NK-92 (cell line): Measurements from ENCODE around the gene RAMP1.
"Not testable (repeated sequence)": the region's sequence is repeated elsewhere in the genome, so short reads cannot be mapped to it uniquely, and the experiment has no call there.

ENCODE experiments used
- DNase-seq: peaks from one replicate; lab custom pipeline; 2025; ENCODE audit not compliant: unreplicated experiment; lab: John Stamatoyannopoulos, UW

The RAMP1 gene

DNA sequence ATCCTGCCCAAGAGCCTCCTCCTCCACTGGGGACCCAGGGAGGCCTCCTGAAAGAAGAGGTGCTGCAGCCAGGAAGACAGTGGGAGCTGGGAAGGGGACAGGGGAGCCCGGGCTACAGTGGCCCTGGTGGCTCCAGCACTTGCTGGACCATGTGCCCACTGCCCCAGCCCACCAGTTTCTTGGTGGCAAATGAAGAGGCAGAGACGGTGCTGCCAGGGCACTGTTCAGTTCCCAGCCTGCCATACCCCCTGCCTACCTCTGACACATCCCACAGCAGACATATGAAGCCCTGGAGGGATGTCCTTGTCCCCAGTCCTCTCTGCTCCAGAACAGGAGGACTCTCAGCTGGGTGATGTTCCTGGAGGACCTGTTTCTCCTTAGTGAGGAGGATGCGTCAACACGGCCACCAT is 3.7 kb downstream of the RAMP1 start:
- DNase-seq, result no peak

GRCh38 chr2:237863689-237864443 is 4.4 kb downstream of the RAMP1 start:
- no peak for DNase-seq

DNA sequence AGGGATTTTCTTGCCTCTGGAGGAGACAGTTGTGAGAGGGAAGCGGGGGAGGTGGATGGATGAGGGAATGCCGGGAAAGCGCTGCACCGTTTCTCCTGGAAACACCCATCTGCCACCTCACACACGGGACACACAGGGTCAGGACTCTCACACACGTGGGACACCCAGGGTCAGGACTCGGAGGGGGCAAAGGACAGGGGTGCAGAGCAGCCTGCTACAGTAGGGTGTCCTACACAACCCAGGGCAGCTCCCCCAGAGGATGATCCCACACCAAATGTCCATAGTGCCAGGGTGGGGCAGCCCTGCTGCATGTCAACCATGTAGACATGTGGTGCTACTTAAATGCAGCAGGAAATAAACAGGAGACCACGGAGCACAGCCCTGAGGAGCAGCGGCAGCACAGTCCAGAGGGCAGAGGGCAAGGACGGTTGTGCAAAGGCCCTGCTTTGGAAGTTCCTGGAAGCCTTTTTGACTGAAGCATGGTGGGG is 5.1 kb downstream of the RAMP1 start:
- DNase-seq, result no peak

- no peak for DNase-seq
These were observed 5.7 kb downstream of the RAMP1 start for GRCh38 chr2:237864940-237865622.

DNA sequence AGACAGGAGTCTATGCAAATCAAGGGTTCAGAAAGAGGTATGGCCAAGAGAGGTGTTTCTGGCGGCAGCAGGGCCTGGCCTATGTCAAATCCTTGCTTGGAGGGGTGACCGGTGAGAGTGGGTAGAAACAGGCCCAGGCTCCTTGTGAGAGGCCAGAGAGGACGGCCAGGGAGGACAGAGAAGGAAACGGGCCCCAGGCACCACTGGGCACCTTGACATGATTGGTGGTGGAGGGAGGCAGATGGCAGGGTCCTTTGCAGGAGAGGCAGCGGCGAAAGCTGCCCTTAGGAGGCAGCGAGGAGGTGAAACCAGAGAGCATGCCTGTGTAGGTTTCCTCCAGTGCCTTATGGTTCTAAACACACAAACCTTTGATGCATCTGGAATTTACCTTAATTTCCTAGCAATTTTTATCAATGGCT is 6.2 kb downstream of the RAMP1 start:
- DNase-seq, result no peak

- DNase-seq, result no peak
These were observed 6.7 kb downstream of the RAMP1 start for GRCh38 chr2:237866101-237866621.

DNA sequence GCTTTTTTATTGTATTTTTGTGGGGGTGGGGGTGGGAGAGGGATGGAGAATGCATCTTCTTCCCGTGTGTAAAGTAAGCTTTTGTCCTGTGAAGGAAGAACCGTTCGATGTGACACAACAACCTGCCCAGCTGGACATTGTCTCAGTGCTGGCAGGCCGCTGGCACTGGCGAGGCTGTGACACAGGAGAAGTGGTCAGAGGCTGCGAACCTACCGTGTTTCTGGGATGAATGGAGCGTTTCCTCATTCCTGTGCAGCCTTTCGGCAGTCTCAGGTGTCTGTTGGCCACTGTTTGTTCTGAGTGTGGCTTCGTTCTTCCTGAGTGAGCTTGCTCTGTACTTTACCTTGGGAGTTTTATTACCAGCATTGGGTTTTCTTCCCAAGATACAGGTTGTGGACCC is 8.0 kb downstream of the RAMP1 start:
- DNase-seq, result no peak

DNA sequence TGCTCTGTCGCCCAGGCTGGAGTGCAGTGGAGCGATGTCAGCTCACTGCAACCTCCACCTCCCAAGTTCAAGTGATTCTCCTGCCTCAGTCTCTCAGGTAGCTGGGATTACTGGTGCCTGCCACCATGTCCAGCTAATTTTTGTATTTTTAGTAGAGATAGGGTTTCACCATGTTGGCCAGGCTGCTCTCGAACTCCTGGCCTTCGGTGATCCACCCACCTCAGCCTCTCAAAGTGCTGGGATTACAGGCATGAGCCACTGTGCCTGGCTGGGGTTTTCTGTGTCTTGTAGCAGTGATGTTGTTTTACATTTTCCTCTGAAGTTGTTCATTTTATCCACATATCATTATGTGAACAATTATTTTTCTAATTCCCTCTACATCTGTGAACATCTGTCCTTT is 8.7 kb downstream of the RAMP1 start:
- not testable (repeated sequence) for DNase-seq

GRCh38 chr2:237868631-237869342 is 9.4 kb downstream of the RAMP1 start:
- no peak for DNase-seq

GRCh38 chr2:237869343-237870102 is 10.1 kb downstream of the RAMP1 start:
- DNase-seq, result no peak

DNA sequence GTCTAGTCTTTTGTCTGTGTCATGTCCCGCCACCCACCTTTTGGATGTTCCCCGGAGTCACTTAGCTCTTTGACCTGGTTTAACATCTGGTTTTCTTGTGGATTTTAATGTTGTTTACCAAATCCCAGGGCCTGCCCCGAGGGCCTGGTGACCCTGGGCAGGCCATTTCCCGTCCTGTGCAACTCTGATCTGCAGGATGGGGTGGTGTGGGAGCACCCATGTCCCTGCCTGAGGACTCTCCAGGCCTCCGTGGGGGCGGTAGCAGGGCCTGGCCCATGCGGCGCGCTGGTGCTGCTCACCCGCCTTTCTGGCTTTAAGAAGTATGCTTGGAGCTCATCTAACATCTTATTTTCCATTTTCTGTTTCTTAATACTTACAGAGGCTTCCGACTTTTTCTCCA is 10.7 kb downstream of the RAMP1 start:
- no peak for DNase-seq

DNA sequence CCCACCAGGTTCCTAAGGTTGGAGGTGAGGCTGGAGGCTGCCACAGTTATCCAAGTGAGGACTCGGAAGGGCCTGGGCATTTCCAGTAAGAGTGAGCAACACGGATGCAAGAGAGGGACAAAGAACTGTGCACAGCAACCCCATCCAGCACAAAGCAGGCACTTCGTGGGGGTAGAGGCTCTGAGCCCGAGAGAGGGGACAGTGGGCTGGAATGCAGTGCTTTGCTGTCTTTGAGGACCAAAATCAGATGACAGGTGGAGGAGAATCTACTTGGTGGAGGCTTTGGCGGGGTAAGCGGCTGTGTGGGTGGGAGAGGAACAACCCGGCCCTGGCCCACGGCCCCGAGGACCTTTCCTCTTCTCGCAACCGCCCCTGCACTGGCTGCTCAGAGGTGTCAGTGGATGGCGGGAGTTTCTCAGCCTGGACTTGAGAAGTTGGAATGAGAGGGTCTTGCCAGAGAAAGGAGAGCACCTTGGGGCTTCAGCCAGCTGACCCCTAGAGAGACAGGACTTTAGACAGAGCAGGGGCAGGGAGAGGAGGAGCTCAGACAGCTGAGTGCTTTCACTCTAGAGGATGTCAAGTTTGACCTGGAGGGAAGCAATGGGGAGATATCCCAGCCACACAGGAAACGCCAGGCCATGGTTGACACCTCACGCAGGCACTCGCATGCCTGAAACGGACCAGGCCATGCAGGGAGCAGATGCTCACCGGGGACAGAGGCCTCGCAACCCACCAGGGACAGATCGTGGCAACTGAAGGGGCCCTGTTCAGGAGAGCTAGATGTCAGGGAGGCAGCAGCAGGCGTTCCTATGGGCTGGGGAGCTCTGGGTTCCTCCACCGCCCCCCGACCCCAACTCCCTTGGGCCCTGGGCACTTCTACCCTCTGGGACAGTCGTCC is 11.6 kb downstream of the RAMP1 start:
- DNase-seq, result no peak

DNA sequence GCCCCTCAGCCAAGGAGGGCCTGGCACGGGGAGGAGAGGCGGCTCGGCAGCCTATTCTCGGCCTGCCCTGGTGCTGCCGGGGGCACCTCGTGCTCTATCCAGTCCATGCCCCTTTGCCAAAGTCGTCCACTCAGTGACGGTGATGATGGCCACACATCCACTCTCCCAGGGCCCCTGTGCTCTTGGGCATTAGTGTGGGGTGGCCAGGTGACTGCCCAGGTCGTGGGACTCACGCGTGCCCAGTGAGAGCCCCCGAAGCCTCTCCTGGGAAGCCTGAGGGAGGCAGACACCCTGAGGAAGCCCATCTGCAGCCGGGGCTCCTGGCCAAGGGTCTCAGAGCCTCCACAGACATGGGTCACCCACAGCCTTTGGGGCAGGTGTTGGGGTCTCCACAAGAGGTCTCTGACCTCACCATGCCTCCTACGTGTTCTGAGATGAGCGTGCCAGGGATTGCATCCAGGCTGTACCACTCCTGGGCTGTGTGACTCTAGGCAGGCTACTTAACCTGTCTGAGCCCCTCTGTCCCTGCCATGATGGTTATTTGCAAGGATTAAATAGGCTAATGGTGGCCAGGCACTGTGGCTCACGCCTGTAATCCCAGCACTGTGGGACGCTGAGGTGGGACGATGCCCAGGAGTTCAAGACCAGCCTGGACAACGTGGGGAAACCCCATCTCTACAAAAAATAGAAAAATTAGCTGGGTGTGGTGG is 12.9 kb downstream of the RAMP1 start:
- no peak for DNase-seq

GRCh38 chr2:237873421-237873831 is 14.0 kb downstream of the RAMP1 start:
- no peak for DNase-seq

- DNase-seq, result no peak
These were observed 14.6 kb downstream of the RAMP1 start for GRCh38 chr2:237873897-237874551.

- no peak for DNase-seq
These were observed 15.2 kb downstream of the RAMP1 start for GRCh38 chr2:237874585-237875161.

DNA sequence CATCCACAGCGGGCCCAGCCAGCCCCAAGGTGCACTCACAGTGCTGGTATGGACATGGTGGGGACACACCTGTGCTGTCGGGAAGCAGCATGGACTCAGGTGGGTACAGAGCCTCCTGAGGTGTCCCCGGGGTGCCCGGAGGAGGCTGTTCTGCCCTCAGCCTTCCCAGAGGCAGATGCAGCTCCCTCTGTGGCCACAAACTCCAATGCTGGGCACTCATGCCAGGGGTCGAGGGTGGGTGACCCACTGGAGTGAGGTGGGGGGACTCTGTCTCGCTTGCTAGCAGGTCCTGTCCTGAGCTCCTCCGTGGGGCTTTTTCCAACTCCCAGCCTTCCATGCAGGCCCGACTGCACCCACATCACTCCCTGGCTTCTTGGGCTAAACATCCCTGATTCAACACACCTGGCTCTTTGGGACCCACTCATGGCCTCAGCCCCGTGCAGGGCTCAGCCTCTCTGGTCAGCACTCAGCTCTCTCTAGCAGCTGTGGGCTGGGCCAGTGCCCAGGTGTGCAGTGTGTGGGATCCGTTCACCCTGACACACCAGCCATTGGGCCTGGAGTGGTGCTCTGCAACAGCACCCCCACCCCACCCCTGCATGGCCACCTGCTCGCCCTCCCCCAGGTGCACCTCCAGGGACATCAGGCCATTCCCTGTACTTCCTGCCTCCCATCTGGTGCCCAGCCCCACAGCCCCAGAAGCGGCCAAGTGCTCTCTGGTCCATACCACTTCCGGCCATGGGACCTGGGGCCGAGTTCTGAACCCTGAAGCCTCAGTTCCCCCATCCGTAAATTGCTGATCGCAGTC is 16.0 kb downstream of the RAMP1 start:
- DNase-seq, result no peak
